H1 (cell line): ENCODE measurements around the gene CCDC152. TPM values are rescaled to one million over a fixed set of nuclear protein-coding genes. Genes with fewer than 3 reads are reported as not detected.

ENCODE experiments used
- CHD2 ChIP-seq: IDR thresholded peaks from 2 replicates; pipeline ENCODE4 v1.6.1; 2012; ENCODE audit warnings: low read length, improper control_type of control experiment
- YY1 ChIP-seq: IDR thresholded peaks from 2 replicates; pipeline ENCODE4 v1.6.1; 2011; ENCODE audit warnings: low read depth, mild to moderate bottlenecking, low read length
- polyA plus RNA-seq, 7 experiments: library from polyadenylated mRNA; depleted of rRNA in 3 of 7; stranded (reverse) in 5 of 7; unstranded in 2 of 7; fragments of >200 nt in 5 of 7; fragments of 200-250 nt in 2 of 7; gene quantifications; 1 replicate in 5 of 7; 2 replicates in 1 of 7; 4 replicates in 1 of 7; pipeline versions ENCODE4 v1.2.1 to v1.2.3, GENCODE V29; 2011 to 2013; ENCODE audit warnings: missing spikeins in 2 of 7, mixed read lengths in 2 of 7
- total RNA-seq: library from RNA; stranded (reverse); fragmentation: NEBNext Ultra II Directional; extraction: Animal tissue kit (Norgen Biotek cat#: 25700); gene quantifications from 2 replicates; pipeline ENCODE4 v1.2.1, GENCODE V29; 2021
- TF ChIP-seq, protein P1 (sequence below): IDR thresholded peaks from 2 replicates; pipeline ENCODE4 v1.6.1; 2012; ENCODE audit warnings: inconsistent platforms

CCDC152 gene
- total and polyA plus RNA-seq, 2 of the 8 experiments (the other 6 are each of a cell fraction or from before 2014, with no cell fraction given), result 2.6 to 9.5 TPM

DNA sequence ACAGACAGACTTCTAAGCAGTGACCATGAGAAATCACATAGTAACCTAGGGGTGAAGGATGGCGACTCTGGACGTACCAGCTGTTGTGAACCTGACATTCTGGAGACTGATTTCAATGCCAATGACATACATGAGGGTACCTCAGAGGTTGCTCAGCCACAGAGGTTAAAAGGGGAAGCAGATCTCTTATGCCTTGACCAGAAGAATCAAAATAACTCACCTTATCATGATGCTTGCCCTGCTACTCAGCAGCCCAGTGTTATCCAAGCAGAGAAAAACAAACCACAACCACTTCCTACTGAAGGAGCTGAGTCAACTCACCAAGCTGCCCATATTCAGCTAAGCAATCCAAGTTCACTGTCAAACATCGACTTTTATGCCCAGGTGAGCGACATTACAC lies 38.0 kb upstream of the CCDC152 start (continued):
- TF ChIP-seq CHD2, result no peak
- TF ChIP-seq, protein P1, sequence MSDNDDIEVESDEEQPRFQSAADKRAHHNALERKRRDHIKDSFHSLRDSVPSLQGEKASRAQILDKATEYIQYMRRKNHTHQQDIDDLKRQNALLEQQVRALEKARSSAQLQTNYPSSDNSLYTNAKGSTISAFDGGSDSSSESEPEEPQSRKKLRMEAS, result no peak
- TF ChIP-seq YY1, result no peak
